ENCODE results near the gene SLC5A6.
"Not testable (repeated sequence)": the region's sequence is repeated elsewhere in the genome, so short reads cannot be mapped to it uniquely, and the experiment has no call there.

The SLC5A6 gene

GRCh38 chr2:27194538-27195354 lies 17.3 kb downstream of the SLC5A6 start:
- ATAC-seq (replicated peaks; ENCODE audit: extremely low read depth, poor library complexity, severe bottlenecking): no peak
- Mint-ChIP-seq H3K4me3 (no peak overlapping the region), H3K36me3 (ENCODE audit: insufficient read depth) (peaks cover 7% of the 10 kb centered on the region), H3K4me1 (no peaks in the 10 kb centered on the region), H3K27ac (ENCODE audit: low read depth) (no peak overlapping the region), H3K9me3 (no peaks in the 10 kb centered on the region), H3K27me3 (no peaks in the 10 kb centered on the region)
- no peak for DNase-seq (ENCODE audit: low spot score in 2 of 2)

DNA sequence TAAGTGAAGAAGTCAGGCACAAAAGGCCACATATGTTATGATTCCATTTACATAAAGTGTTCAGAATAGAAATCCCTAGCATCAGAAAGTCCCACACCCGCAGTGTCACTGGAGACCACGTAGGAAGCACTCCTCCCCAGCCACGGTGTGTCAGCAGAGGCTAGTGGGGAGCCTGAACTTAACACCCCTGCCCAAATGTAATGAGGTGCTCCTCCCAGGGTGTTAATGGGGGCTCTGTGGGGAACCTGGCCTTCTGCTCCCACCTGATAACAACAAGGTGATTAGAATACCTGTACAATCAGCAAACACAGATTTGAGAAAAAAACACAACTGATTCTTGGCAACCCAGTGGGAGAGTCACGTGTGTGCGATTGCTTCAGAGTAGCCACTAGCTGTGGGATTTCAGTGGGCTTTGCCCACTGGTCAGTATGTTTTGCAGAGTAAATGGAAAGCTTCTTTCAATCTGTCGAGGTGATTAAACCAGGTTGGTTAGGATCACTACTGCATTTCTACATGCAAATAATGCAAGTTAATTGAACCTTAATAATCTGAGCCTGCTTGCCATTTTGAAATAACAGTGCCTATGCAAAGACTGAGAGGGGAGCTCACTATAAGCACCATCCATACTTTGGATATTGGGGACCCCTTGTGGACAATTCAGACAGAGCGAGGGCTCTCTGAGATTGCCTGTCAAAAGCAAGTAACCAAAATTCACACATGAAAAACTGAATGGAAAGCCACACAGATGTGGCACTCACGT lies 20.8 kb downstream of the SLC5A6 start:
- Mint-ChIP-seq H3K27ac (ENCODE audit: low read depth) (no peak overlapping the region), H3K4me3 (no peak overlapping the region), H3K27me3 (peaks cover 9% of the 10 kb centered on the region), H3K4me1 (no peaks in the 10 kb centered on the region), H3K9me3 (no peaks in the 10 kb centered on the region), H3K36me3 (ENCODE audit: insufficient read depth) (peaks cover 2% of the 10 kb centered on the region)
- no peak for ATAC-seq (replicated peaks; ENCODE audit: extremely low read depth, poor library complexity, severe bottlenecking)
- peak in 1 of 2 donors; percentile 42 for DNase-seq (ENCODE audit: low spot score in 2 of 2)

DNA sequence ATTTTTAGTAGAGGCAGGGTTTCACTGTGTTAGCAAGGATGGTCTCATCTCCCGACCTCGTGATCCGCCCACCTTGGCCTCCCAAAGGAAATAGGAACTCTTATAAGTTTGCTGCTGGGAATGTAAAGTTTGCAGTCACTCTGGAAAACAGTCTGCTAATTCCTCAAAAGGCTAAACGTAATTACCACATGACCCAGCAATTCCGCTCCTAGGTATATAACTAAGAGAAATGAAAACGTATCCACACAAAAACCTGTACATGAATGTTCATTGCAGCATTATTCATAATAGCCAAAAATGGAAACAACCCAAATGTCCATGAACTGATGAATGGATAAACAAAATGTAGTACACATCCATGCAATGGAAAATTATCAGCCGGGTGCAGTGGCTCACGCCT lies 22.1 kb downstream of the SLC5A6 start:
- DNase-seq (ENCODE audit: low spot score in 2 of 2): no peak
- H3K27ac Mint-ChIP-seq (ENCODE audit: low read depth): no peak overlapping the region
- H3K4me1 Mint-ChIP-seq: no peaks in the 10 kb centered on the region
- H3K27me3 Mint-ChIP-seq: peaks cover 17% of the 10 kb centered on the region
- no peaks in the 10 kb centered on the region for H3K9me3 Mint-ChIP-seq
- H3K36me3 Mint-ChIP-seq (ENCODE audit: insufficient read depth): peaks cover 2% of the 10 kb centered on the region
- no peak for ATAC-seq (replicated peaks; ENCODE audit: extremely low read depth, poor library complexity, severe bottlenecking)
- no peak overlapping the region for H3K4me3 Mint-ChIP-seq

DNA sequence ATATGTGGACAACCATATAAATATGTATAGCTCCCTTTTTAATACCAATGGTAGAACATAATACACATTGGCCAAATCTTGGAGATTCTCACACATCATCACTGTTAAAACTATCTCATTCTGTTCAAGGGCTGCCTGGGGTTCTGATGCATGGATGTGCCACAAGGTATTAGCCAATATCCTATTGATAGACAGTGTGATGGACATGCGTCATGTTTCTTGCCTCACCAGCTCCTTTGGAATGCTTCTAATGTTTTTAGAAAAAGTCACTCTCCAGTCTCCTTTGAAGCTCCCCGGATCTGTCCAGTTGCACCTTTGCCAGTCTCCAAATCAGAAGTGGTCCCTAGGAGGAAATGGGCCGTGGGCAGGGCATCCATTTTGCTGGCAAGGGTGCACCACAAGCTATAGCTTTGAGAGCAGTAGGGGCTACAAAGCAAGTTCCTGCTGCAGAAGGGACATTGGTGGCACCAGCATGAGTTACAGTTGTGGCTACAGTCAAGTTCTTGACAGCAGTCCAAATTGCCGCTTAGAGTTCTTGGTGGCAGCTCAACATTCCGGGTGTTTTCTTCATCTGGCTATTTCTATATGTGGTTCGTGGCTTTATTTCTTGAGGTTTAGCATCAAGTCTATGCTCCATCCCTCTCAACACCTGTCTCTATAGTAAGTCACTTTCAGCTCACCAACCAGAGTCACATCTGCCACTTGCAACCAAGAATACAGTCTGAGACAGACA lies 25.3 kb downstream of the SLC5A6 start:
- H3K27me3 Mint-ChIP-seq: peaks cover 48% of the 10 kb centered on the region
- no peak overlapping the region for H3K4me3 Mint-ChIP-seq
- H3K9me3 Mint-ChIP-seq: no peaks in the 10 kb centered on the region
- no peak for ATAC-seq (replicated peaks; ENCODE audit: extremely low read depth, poor library complexity, severe bottlenecking)
- H3K36me3 Mint-ChIP-seq (ENCODE audit: insufficient read depth): peaks cover 2% of the 10 kb centered on the region
- no peak for DNase-seq (ENCODE audit: low spot score in 2 of 2)
- H3K27ac Mint-ChIP-seq (ENCODE audit: low read depth): no peak overlapping the region
- H3K4me1 Mint-ChIP-seq: no peaks in the 10 kb centered on the region

GRCh38 chr2:27185331-27186026 lies 26.6 kb downstream of the SLC5A6 start:
- peaks cover 61% of the 10 kb centered on the region for H3K27me3 Mint-ChIP-seq
- no peaks in the 10 kb centered on the region for H3K36me3 Mint-ChIP-seq (ENCODE audit: insufficient read depth)
- ATAC-seq (replicated peaks; ENCODE audit: extremely low read depth, poor library complexity, severe bottlenecking) (no peak), DNase-seq (ENCODE audit: low spot score in 2 of 2) (no peak)
- H3K4me3 Mint-ChIP-seq: no peak overlapping the region
- no peak overlapping the region for H3K27ac Mint-ChIP-seq (ENCODE audit: low read depth)
- no peaks in the 10 kb centered on the region for H3K4me1 Mint-ChIP-seq
- no peaks in the 10 kb centered on the region for H3K9me3 Mint-ChIP-seq

GRCh38 chr2:27184115-27184514 lies 28.0 kb downstream of the SLC5A6 start:
- DNase-seq (ENCODE audit: low spot score in 2 of 2) (no peak), ATAC-seq (replicated peaks; ENCODE audit: extremely low read depth, poor library complexity, severe bottlenecking) (no peak)
- Mint-ChIP-seq H3K4me3 (no peak overlapping the region), H3K36me3 (ENCODE audit: insufficient read depth) (no peaks in the 10 kb centered on the region), H3K4me1 (no peaks in the 10 kb centered on the region), H3K27ac (ENCODE audit: low read depth) (no peak overlapping the region), H3K27me3 (peaks cover 75% of the 10 kb centered on the region), H3K9me3 (no peaks in the 10 kb centered on the region)

DNA sequence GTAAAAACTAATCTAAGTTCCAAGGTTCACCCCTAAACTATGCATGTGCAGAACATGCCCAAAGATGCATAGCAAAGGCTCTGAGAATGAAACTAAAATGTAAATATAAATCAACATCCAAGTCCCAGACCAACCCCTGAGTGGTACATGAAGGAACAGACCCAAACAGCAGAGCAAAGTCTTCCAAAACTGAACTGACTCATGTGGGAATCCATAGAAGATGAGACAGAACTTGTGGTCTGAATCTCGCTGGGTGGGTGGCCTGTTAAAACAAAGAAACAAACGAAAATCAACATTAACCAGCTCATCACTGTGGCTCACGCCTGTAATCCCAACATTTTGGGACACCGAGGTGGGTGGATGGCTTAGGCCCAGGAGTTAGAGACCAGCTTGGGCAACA lies 29.7 kb downstream of the SLC5A6 start:
- H3K27me3 Mint-ChIP-seq: peaks cover 81% of the 10 kb centered on the region
- ATAC-seq (replicated peaks; ENCODE audit: extremely low read depth, poor library complexity, severe bottlenecking) (no peak), DNase-seq (ENCODE audit: low spot score in 2 of 2) (no peak)

DNA sequence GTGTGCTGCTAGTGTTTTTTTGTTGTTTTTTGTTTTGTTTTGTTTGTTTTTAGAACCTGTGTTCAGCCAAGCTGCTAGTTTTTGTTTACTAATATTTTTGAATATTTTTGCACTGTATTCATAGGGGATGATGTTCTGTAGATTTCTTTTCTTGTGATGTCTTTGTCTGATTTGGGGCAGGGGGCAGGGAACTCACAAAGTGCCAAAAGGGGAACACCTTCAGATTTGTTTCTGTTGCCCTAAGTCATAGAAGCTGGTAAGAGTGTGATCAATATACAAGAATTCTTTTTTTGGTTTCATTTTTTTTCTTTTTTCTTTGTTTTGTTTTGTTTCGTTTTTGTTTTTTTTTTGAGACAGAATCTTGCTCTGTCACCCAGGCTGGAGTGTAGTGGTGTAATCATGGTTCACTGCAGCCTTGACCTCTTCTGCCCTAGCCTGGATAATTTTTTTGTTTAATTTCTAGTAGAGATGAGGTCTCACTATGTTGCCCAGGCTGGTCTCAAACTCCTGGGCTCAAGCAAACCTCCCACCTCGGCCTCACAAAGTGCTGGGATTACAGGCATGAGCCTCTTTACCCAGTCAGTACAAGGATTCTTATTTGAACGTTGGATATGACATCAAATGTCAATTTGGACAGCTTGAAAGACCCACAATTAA lies 32.6 kb downstream of the SLC5A6 start:
- Mint-ChIP-seq H3K4me1 (no peaks in the 10 kb centered on the region), H3K27ac (ENCODE audit: low read depth) (no peak overlapping the region), H3K27me3 (peaks cover 59% of the 10 kb centered on the region), H3K4me3 (no peak overlapping the region), H3K9me3 (no peaks in the 10 kb centered on the region), H3K36me3 (ENCODE audit: insufficient read depth) (no peaks in the 10 kb centered on the region)
- no peak for ATAC-seq (replicated peaks; ENCODE audit: extremely low read depth, poor library complexity, severe bottlenecking)
- DNase-seq (ENCODE audit: low spot score in 2 of 2): no peak

More for the DNA sequence above, 29.7 kb downstream of the SLC5A6 start:
- no peak overlapping the region for H3K4me3 Mint-ChIP-seq
- H3K36me3 Mint-ChIP-seq (ENCODE audit: insufficient read depth): no peaks in the 10 kb centered on the region
- no peaks in the 10 kb centered on the region for H3K4me1 Mint-ChIP-seq
- H3K9me3 Mint-ChIP-seq: no peaks in the 10 kb centered on the region
- no peak overlapping the region for H3K27ac Mint-ChIP-seq (ENCODE audit: low read depth)

- no peaks in the 10 kb centered on the region for H3K36me3 Mint-ChIP-seq (ENCODE audit: insufficient read depth)
- H3K27ac Mint-ChIP-seq (ENCODE audit: low read depth): no peak overlapping the region
- no peak for ATAC-seq (replicated peaks; ENCODE audit: extremely low read depth, poor library complexity, severe bottlenecking)
- H3K9me3 Mint-ChIP-seq: no peaks in the 10 kb centered on the region
- peaks cover 49% of the 10 kb centered on the region for H3K27me3 Mint-ChIP-seq
- no peak overlapping the region for H3K4me3 Mint-ChIP-seq
- DNase-seq (ENCODE audit: low spot score in 2 of 2): no peak
- no peaks in the 10 kb centered on the region for H3K4me1 Mint-ChIP-seq
Measured at GRCh38 chr2:27178469-27178868, 33.6 kb downstream of the SLC5A6 start.

DNA sequence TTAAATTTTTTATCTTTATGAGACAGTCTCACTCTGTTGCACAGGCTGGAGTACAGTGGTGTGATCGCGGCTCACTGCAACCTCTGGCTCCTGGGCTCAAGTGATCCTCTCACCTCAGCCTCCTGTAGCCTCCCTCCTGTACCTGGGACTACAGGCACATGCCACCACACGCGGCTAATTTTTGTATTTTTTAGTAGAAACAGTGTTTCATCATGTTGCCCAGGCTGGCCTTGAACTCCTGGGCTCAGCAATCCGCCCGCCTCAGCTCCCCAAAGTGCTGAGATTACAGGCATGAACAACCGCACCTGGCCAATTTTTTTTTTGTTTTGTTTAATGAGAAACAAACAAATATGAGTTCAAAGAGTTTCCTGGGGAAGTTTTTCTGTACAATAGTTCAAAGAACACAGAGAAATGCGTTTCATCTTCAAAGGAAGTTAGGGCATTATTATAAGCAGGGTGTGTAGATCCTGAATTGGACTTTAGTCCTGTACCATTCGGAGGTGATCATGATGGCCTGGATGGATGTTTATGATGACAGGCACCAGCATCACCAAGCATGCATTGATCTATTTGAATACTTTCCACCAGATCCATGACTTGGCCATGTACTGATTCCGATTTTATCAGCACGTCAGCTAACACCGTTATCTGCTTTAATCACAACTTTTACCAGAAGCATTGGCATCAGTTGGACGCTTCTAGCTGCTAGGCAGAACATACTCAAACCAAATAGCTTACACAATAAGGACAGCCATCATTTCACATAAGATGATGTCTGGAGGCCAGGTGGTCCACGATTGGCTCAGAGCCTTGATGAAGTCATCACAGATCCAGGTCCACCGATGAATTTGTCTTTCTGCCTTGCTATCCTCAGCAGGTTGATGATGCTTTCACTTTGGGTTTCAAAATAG lies 34.4 kb downstream of the SLC5A6 start:
- Mint-ChIP-seq H3K27ac (ENCODE audit: low read depth) (no peak overlapping the region), H3K36me3 (ENCODE audit: insufficient read depth) (no peaks in the 10 kb centered on the region), H3K27me3 (peaks cover 42% of the 10 kb centered on the region), H3K4me1 (no peaks in the 10 kb centered on the region), H3K9me3 (no peaks in the 10 kb centered on the region), H3K4me3 (no peak overlapping the region)
- ATAC-seq (replicated peaks; ENCODE audit: extremely low read depth, poor library complexity, severe bottlenecking) (no peak), DNase-seq (ENCODE audit: low spot score in 2 of 2) (no peak)

- ATAC-seq (replicated peaks; ENCODE audit: extremely low read depth, poor library complexity, severe bottlenecking); H3K4me3 Mint-ChIP-seq; H3K4me1 Mint-ChIP-seq; DNase-seq (ENCODE audit: low spot score in 2 of 2); H3K27ac Mint-ChIP-seq (ENCODE audit: low read depth); H3K9me3 Mint-ChIP-seq; H3K36me3 Mint-ChIP-seq (ENCODE audit: insufficient read depth): not testable (repeated sequence)
- peaks cover 23% of the 10 kb centered on the region for H3K27me3 Mint-ChIP-seq
Measured at GRCh38 chr2:27175781-27176180, 36.3 kb downstream of the SLC5A6 start.
